Mucosa of rectum (tissue), 2 donors: ENCODE data around the gene ZSCAN18.

ENCODE experiments used
- H3K27ac ChIP-seq, 2 donors: one replicate each; pipeline ENCODE4 v1.7.0; 2013; ENCODE audit warnings: inconsistent platforms in 2 of 2, low read depth in 2 of 2, low read length in 2 of 2
- H3K27me3 ChIP-seq, 2 donors: one replicate each; pipeline ENCODE4 v1.7.0; 2013; ENCODE audit warnings: low read length in 2 of 2; ENCODE audit not compliant: control insufficient read depth in 2 of 2, insufficient read depth in 2 of 2
- H3K36me3 ChIP-seq, 2 donors: one replicate each; pipeline ENCODE4 v1.7.0; 2013; ENCODE audit warnings: low read length in 2 of 2; ENCODE audit not compliant: control insufficient read depth in 2 of 2, insufficient read depth in 2 of 2
- H3K4me1 ChIP-seq, 2 donors: one replicate each; pipeline ENCODE4 v1.7.0; 2013; ENCODE audit warnings: low read length in 2 of 2, mild to moderate bottlenecking in 1 of 2; ENCODE audit not compliant: control insufficient read depth in 2 of 2, insufficient read depth in 2 of 2
- H3K4me3 ChIP-seq, 2 donors: one replicate each; pipeline ENCODE4 v1.7.0; 2013; ENCODE audit warnings: low read length in 2 of 2
- H3K9ac ChIP-seq, 2 donors: one replicate each; pipeline ENCODE4 v1.7.0; 2013; ENCODE audit warnings: low read length in 2 of 2, low read depth in 1 of 2, mild to moderate bottlenecking in 1 of 2
- H3K9me3 ChIP-seq, 2 donors: one replicate each; pipeline ENCODE4 v1.7.0; 2013; ENCODE audit warnings: low read length in 2 of 2; ENCODE audit not compliant: control insufficient read depth in 2 of 2
- donor health status: healthy.
- donor health status: Normal muscosa, but diverticular disease.

Gene ZSCAN18

DNA sequence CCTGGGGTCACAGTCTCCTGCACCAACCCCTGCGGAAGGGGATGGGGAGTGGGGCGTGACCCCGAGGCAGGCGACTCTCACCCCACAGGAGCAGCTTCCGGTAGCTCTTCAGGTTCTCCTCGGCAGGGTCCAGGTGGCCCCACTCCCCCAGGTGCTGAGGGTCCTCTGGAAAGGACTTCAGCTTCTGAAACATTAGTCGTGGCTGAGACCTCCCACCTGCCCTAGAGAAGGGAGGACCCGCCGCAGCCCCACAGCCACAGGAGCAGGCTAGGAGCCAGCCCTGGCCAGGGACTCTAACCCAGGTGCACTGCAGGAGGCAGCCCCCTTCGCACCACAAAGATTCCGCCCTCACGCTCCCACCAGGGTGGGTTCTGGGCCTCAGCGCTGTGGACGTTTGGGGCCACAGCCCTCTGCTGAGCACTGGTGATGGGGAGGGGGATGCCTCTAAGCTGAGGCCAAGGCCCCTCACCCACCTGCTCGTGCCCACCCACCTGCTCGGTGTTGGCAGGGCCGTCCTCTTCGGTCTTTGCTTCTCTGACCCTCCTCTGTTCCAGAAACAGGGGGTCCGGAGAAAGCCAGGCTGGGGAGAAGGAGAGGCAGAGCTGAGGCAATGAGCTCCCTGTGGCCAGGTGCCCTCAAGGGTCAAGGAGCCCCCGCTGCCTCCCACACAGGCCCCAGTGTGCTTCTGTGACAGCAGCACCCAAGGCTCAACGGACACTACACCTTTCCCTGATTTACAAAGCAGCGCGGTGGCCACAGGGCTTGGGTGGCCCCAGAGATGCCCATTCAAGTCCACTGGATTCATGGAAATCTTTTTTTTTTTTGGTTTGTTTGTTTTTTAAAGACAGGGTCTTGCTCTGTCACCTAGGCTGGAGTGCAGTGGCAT lies 11.0 kb downstream of the ZSCAN18 start:
- Histone ChIP-seq H3K27me3 (no peaks in the 10 kb centered on the region), H3K4me1 (no peaks in the 10 kb centered on the region), H3K27ac (no peak overlapping the region), H3K4me3 (no peak overlapping the region), H3K9me3 (peaks cover 14% of the 10 kb centered on the region in 2 donors), H3K9ac (no peak overlapping the region), H3K36me3 (peaks cover 9 to 17% of the 10 kb centered on the region in 2 donors)

DNA sequence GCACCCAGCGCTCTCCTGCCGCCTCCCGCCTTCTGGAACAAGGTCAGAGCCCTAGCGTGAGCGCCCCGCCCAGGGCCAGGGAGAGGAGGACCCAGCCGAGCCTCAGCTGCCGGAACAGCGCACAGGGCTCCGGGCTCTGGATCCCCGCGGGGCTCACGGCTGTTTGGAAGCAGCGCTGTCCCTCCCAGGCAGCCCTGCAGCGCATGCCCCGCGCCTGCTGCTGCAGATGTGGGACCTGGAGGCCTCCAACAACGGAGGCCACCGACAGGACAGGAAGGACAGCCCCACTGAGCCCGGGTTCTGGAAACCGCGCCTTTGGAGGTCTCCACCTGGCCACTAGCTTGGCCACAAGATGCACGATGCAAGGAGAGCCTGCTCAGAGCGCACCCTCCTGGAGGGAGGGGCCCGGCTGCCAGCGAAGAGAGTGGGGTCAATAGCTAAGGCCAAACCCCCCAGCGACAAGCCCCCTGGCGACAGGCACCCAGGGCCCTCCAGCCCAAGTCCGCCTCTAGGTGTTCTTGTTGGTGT lies 12.6 kb downstream of the ZSCAN18 start:
- Histone ChIP-seq H3K4me3 (no peak overlapping the region), H3K36me3 (peaks cover 9 to 17% of the 10 kb centered on the region in 2 donors), H3K27me3 (no peaks in the 10 kb centered on the region), H3K9ac (no peak overlapping the region), H3K4me1 (no peaks in the 10 kb centered on the region), H3K27ac (no peak overlapping the region), H3K9me3 (peaks cover 14 to 15% of the 10 kb centered on the region in 2 donors)

DNA sequence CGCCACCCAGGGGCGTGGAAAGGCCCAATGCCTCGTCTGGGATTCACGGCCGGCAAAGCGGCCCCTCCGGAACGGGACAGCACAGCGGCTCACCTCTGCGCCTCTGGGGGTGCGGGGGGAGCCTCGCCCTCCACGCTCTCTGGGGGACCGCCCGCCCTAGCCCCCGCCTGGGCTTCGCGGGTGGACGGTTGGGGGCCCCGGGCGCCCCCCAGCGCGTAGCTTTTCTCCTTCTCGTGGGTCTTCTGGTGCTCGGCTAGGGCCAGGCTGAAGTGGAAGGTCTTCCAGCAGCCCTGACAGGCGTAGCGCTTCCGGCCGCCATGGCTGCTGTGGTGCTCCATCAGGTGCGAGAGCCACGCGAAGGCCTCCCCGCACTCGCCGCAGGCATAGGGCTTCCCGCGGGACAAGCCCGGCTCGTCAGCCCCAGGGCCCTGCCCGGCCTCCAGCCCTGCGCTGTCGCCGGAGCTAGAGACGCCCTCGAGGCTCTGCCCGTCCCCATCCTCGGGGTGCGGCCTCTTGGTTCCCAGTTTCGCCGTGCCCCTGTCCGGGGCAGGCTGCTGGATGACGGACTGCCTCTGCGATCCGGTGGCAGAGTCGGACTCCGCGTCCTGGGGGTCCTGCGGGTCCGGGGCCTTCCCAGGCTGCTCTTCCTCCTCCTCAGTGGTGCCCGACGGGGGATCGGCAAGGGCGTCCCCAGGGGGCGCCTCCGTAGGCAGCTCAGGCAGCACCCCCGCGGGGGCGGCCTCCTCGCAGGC lies 13.3 kb downstream of the ZSCAN18 start:
- Histone ChIP-seq H3K27ac (no peak overlapping the region), H3K9me3 (peaks cover 14 to 18% of the 10 kb centered on the region in 2 donors), H3K9ac (no peak overlapping the region), H3K36me3 (peaks cover 9 to 17% of the 10 kb centered on the region in 2 donors), H3K27me3 (no peaks in the 10 kb centered on the region), H3K4me1 (no peaks in the 10 kb centered on the region), H3K4me3 (no peak overlapping the region)

GRCh38 chr19:58083021-58083420 lies 15.0 kb downstream of the ZSCAN18 start:
- no peaks in the 10 kb centered on the region for H3K27me3 ChIP-seq
- H3K36me3 ChIP-seq: peaks cover 9 to 16% of the 10 kb centered on the region in 2 donors
- no peak overlapping the region for H3K4me3 ChIP-seq
- H3K27ac ChIP-seq: no peak overlapping the region
- peaks cover 14 to 18% of the 10 kb centered on the region in 2 donors for H3K9me3 ChIP-seq
- H3K9ac ChIP-seq: no peak overlapping the region
- no peaks in the 10 kb centered on the region for H3K4me1 ChIP-seq

GRCh38 chr19:58079792-58080191 lies 18.2 kb downstream of the ZSCAN18 start:
- Histone ChIP-seq H3K27ac (no peak overlapping the region), H3K4me1 (no peaks in the 10 kb centered on the region), H3K9me3 (peaks cover 8 to 22% of the 10 kb centered on the region in 2 donors), H3K9ac (no peak overlapping the region), H3K4me3 (no peak overlapping the region), H3K27me3 (no peaks in the 10 kb centered on the region), H3K36me3 (peaks cover 3 to 10% of the 10 kb centered on the region in 2 donors)

DNA sequence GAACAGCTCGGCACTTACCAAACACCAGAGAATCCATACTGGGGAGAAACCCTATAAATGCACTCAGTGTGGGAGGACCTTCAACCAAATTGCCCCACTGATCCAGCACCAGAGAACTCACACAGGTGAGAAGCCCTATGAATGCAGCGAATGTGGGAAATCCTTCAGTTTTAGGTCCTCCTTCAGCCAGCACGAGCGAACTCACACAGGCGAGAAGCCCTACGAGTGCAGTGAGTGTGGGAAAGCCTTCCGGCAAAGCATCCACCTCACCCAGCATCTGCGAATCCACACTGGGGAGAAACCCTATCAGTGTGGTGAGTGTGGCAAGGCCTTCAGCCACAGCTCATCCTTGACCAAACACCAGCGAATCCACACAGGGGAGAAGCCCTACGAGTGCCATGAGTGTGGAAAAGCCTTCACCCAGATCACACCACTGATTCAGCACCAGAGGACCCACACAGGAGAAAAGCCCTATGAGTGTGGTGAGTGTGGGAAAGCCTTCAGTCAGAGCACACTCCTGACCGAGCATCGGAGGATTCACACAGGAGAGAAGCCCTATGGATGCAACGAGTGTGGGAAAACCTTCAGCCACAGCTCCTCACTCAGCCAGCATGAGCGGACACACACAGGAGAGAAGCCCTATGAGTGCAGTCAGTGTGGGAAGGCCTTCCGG lies 30.7 kb downstream of the ZSCAN18 start:
- H3K4me3 ChIP-seq: no peak overlapping the region
- H3K36me3 ChIP-seq: peaks cover 0 to 18% of the 10 kb centered on the region in 2 donors
- no peaks in the 10 kb centered on the region for H3K27me3 ChIP-seq
- no peak overlapping the region for H3K9ac ChIP-seq
- H3K27ac ChIP-seq: no peak overlapping the region
- H3K9me3 ChIP-seq: peaks cover 45 to 50% of the 10 kb centered on the region in 2 donors
- H3K4me1 ChIP-seq: no peaks in the 10 kb centered on the region

DNA sequence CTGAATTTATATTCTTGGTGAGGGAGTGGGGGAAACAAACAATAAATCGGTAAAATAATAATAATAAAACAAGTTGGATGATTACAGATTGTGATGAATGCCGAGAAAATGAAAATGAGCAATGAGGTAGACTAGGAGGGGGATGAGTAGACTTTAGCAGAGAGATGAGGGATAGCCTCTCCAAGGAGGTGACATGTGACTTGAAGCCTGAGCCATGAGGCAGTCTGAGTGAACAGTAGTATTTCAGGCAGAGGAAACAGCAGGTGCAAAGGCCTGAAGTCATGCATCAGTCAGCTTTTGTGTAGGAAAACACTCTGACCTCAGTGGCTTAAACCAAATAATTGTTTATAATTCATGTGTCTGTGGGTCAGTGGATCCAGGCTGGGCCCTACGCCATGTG lies 34.3 kb downstream of the ZSCAN18 start:
- H3K36me3 ChIP-seq: peaks cover 0 to 18% of the 10 kb centered on the region in 2 donors
- H3K4me3 ChIP-seq: no peak overlapping the region
- no peaks in the 10 kb centered on the region for H3K27me3 ChIP-seq
- H3K9me3 ChIP-seq: peaks cover 32 to 37% of the 10 kb centered on the region in 2 donors
- peaks cover 0 to 2% of the 10 kb centered on the region in 2 donors for H3K4me1 ChIP-seq
- no peak overlapping the region for H3K27ac ChIP-seq
- H3K9ac ChIP-seq: no peak overlapping the region

GRCh38 chr19:58060231-58060630 lies 37.8 kb downstream of the ZSCAN18 start:
- peak overlapping the region in 1 of 2 donors; percentile 63 for H3K4me3 ChIP-seq
- peaks cover 0 to 5% of the 10 kb centered on the region in 2 donors for H3K4me1 ChIP-seq
- no peak overlapping the region for H3K9ac ChIP-seq
- no peak overlapping the region for H3K27ac ChIP-seq
- H3K9me3 ChIP-seq: peaks cover 8 to 10% of the 10 kb centered on the region in 2 donors
- H3K27me3 ChIP-seq: no peaks in the 10 kb centered on the region
- H3K36me3 ChIP-seq: peaks cover 0 to 8% of the 10 kb centered on the region in 2 donors

DNA sequence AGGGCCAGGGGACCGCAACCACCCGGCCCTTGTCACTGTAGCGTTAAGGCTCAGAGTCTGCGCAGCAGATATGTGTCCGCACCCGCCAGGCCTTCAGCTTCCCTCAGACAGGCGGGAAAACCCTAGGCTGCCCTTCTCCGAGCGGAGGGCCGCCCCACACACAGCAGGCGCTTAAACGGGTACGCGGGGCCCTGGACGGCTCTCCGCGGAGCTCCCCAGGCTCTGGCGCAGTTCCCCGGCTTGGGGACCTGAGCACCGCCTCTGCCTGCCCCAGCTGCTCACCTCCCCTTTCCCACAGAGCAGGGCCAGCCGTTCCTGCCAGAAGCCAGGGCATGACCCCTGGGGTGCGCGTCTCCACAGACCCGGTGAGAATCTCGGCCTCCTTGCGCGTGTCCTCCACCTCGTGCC lies 38.4 kb downstream of the ZSCAN18 start:
- H3K36me3 ChIP-seq: peaks cover 0 to 3% of the 10 kb centered on the region in 2 donors
- H3K9me3 ChIP-seq: peaks cover 8 to 9% of the 10 kb centered on the region in 2 donors
- peaks cover 0 to 5% of the 10 kb centered on the region in 2 donors for H3K4me1 ChIP-seq
- H3K27ac ChIP-seq: peak overlapping the region; percentile 72 to 77
- H3K27me3 ChIP-seq: no peaks in the 10 kb centered on the region
- peak overlapping the region; percentile 56 to 62 for H3K9ac ChIP-seq
- peak overlapping the region; percentile 63 to 67 for H3K4me3 ChIP-seq
